OCI-LY7 (cell line): ENCODE data around the gene SNHG17. TPM values are rescaled to one million over a fixed set of nuclear protein-coding genes. Genes with fewer than 3 reads are reported as not detected.

Experiments used
- BruUV-seq: library from RNA; stranded (reverse); fragments of 400-500 nt; replicated peaks from 2 replicates; lab custom pipeline; 2021; lab: Mats Ljungman, UMichigan
- CTCF ChIA-PET: fragments of 300-600 bp; sonication (Branson Sonifier 250); formaldehyde crosslinking; loops from one replicate; lab custom pipeline; 2022; ENCODE audit warnings: antibody characterized with exemption; ENCODE audit not compliant: unreplicated experiment; lab: Charles Lee
- POLR2A ChIA-PET: fragments of 300-600 bp; sonication (Branson Sonifier 250); formaldehyde crosslinking; loops from one replicate; lab custom pipeline; 2022; ENCODE audit warnings: antibody characterized with exemption; lab: Charles Lee
- DNase-seq: peaks from one replicate; pipeline ENCODE4 v3.0.0-alpha.2; 2015; ENCODE audit warnings: low spot score
- H2AFZ ChIP-seq: fragments of 200-600 bp; sonication (generic), shearing (Covaris generic); 2 replicates; pipeline ENCODE4 v1.6.1; 2014; ENCODE audit warnings: mild to moderate bottlenecking, antibody characterized with exemption, low read length, moderate library complexity
- H3K27ac ChIP-seq: fragments of 200-600 bp; sonication (generic); 2 replicates; pipeline ENCODE4 v1.5.1; 2014; ENCODE audit warnings: mixed run types, low read depth, mild to moderate bottlenecking, moderate library complexity, low read length, inconsistent platforms; ENCODE audit not compliant: poor library complexity, severe bottlenecking
- H3K36me3 ChIP-seq: fragments of 200-600 bp; sonication (generic); 2 replicates; pipeline ENCODE4 v1.6.1; 2014; ENCODE audit warnings: mild to moderate bottlenecking, antibody characterized with exemption, low read length, moderate library complexity, mixed read lengths; ENCODE audit not compliant: insufficient read depth
- H3K4me1 ChIP-seq: fragments of 200-600 bp; sonication (generic); 2 replicates; pipeline ENCODE4 v1.5.1; 2014; ENCODE audit warnings: mild to moderate bottlenecking, low read length; ENCODE audit not compliant: insufficient read depth, poor library complexity, severe bottlenecking
- H3K4me2 ChIP-seq: fragments of 200-600 bp; sonication (generic); 2 replicates; pipeline ENCODE4 v1.6.1; 2014; ENCODE audit warnings: mild to moderate bottlenecking, low read length
- H3K4me3 ChIP-seq: fragments of 200-600 bp; sonication (generic); 2 replicates; pipeline ENCODE4 v1.5.1; 2014; ENCODE audit warnings: mild to moderate bottlenecking, low read depth, low read length; ENCODE audit not compliant: poor library complexity, severe bottlenecking
- H3K79me2 ChIP-seq: fragments of 200-600 bp; sonication (generic); 2 replicates; pipeline ENCODE4 v1.6.1; 2016; ENCODE audit warnings: low read depth, mild to moderate bottlenecking, low read length, moderate library complexity, mixed read lengths; ENCODE audit not compliant: insufficient read depth
- H3K9me2 ChIP-seq: fragments of 200-600 bp; sonication (generic); 2 replicates; pipeline ENCODE4 v1.6.1; 2016; ENCODE audit warnings: mild to moderate bottlenecking, low read length, mixed read lengths; ENCODE audit not compliant: insufficient read depth
- H3K9me3 ChIP-seq: fragments of 200-600 bp; sonication (generic); 2 replicates; pipeline ENCODE4 v1.6.1; 2014; ENCODE audit warnings: mild to moderate bottlenecking, mixed run types, low read length, mixed read lengths
- H4K20me1 ChIP-seq: fragments of 200-600 bp; sonication (generic); 2 replicates; pipeline ENCODE4 v1.6.1; 2014; ENCODE audit warnings: mild to moderate bottlenecking, antibody characterized with exemption, low read length, moderate library complexity, mixed read lengths; ENCODE audit not compliant: insufficient read depth
- EZH2phosphoT487 ChIP-seq: fragments of 200-600 bp; sonication (generic); IDR thresholded peaks from 2 replicates; pipeline ENCODE4 v1.6.1; 2018; ENCODE audit warnings: low read depth, borderline replicate concordance, mild to moderate bottlenecking, mixed run types, antibody characterized with exemption, low read length, moderate library complexity, mixed read lengths
- intact Hi-C: fragments of 100-400 bp; cut with micrococcal nuclease; formaldehyde crosslinking; loops from one replicate; pipeline ENCODE4 v1.10.0; 2022; ENCODE audit not compliant: unreplicated experiment
- total RNA-seq, 2 experiments: library from RNA; depleted of rRNA in 1 of 2; stranded (reverse); fragments of >200 nt in 1 of 2; shearing (Covaris generic) in 1 of 2; gene quantifications; 2 replicates each; pipeline ENCODE4 v1.2.3, GENCODE V29; 2014 to 2022
- TF ChIP-seq, protein P1 (sequence below): fragments of 200-600 bp; sonication (generic); conservative IDR thresholded peaks from 2 replicates; pipeline ENCODE4 v1.5.1; 2014; ENCODE audit warnings: mild to moderate bottlenecking, antibody characterized with exemption, low read length, moderate library complexity, mixed read lengths

Gene SNHG17
- total RNA-seq, 2 experiments from 2014 or later = 49.1 to 111 TPM

DNA sequence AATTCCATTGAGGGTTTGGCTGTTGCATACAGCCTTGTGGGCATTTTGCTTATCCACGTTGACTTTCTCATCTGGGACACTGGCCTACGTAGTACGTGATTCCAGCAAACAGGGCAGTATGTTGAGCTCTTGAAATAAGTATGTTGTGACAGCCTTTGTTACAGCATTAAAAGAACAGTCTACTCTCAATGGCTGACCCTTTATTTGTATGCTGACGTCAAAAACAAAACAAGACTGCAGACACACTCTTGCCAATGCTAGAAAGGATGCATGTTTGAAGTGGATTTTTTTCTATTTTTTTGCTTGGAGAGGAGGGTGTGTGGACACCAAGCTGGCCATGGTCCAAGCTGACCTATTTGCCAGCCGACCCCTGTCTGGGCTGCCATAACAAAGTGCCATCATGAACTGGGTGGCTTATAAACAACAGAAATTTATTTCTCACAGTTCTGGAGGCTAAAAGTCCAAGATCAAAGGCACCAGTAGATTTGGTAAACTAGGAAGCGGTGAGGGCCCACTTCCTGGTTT is 10.8 kb upstream of the SNHG17 start:
- H3K27ac ChIP-seq = no peak overlapping the region
- ChIA-PET CTCF (interaction anchor here (0.6 to 1.4 kb wide), 3 partner anchors 12 to 27 kb away, joined by 3 to 6 read pairs (median 3); partner anchors contain the start of gene RALGAPB), POLR2A (interaction anchor here (0.7 to 2.8 kb wide), 4 partner anchors 8 to 27 kb away, joined by 3 to 27 read pairs (median 6); partner anchors contain the start of genes RALGAPB and SNHG17)
- TF ChIP-seq EZH2phosphoT487 = no peak
- TF ChIP-seq, protein P1, sequence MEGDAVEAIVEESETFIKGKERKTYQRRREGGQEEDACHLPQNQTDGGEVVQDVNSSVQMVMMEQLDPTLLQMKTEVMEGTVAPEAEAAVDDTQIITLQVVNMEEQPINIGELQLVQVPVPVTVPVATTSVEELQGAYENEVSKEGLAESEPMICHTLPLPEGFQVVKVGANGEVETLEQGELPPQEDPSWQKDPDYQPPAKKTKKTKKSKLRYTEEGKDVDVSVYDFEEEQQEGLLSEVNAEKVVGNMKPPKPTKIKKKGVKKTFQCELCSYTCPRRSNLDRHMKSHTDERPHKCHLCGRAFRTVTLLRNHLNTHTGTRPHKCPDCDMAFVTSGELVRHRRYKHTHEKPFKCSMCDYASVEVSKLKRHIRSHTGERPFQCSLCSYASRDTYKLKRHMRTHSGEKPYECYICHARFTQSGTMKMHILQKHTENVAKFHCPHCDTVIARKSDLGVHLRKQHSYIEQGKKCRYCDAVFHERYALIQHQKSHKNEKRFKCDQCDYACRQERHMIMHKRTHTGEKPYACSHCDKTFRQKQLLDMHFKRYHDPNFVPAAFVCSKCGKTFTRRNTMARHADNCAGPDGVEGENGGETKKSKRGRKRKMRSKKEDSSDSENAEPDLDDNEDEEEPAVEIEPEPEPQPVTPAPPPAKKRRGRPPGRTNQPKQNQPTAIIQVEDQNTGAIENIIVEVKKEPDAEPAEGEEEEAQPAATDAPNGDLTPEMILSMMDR = no peak
- peaks cover 21% of the 10 kb centered on the region for H3K4me1 ChIP-seq
- peaks cover 27% of the 10 kb centered on the region for H3K36me3 ChIP-seq
- H3K79me2 ChIP-seq = peaks cover 14% of the 10 kb centered on the region; the same call in 1 of the 2 replicates
- H3K9me2 ChIP-seq = no peaks in the 10 kb centered on the region
- peak overlapping the region; percentile 69 for H2AFZ ChIP-seq
- DNase-seq = no peak
- H3K4me2 ChIP-seq = peak overlapping the region; percentile 19
- H3K4me3 ChIP-seq = peak overlapping the region; percentile 88
- BruUV-seq = no TSS peak
- H3K9me3 ChIP-seq = no peaks in the 10 kb centered on the region
- H4K20me1 ChIP-seq = no peaks in the 10 kb centered on the region
- intact Hi-C loops = loop anchor here (1.0 to 10.0 kb wide), 2 partner anchors 11 to 519 kb away; partner anchors contain the start of genes DHX35 and SNHG17

DNA sequence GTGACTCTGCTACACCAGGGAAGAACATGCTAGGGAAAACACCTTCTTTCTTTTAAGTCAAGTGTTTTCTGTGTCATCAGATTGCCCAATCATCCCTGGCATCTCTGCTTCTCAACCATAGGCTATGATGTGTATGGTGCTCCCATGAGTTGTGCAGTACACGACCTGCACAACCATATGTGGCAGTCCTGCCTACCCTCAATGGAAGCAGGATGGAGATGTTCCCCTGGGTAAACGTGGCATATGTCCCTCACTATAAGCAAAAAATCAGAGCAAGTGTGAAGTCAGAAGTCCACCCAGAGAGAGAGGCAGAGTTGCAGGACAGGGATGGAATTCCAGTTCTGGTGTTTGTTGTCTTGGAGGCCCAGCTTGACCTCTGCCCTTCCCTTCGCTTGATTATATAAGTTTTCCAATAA is 10.3 kb upstream of the SNHG17 start:
- CTCF ChIA-PET = interaction anchor here (1.1 to 1.4 kb wide), 2 partner anchors 11 to 27 kb away, joined by 3 to 6 read pairs; partner anchors contain the start of gene RALGAPB
- TF ChIP-seq, protein P1 = no peak
- no peak for TF ChIP-seq EZH2phosphoT487

More for the DNA sequence above, 10.3 kb upstream of the SNHG17 start:
- Histone ChIP-seq H3K27ac (no peak overlapping the region), H3K4me2 (no peak overlapping the region), H4K20me1 (no peaks in the 10 kb centered on the region), H3K9me2 (no peaks in the 10 kb centered on the region), H3K79me2 (peaks cover 14% of the 10 kb centered on the region; the same call in 1 of the 2 replicates), H3K4me1 (peaks cover 21% of the 10 kb centered on the region), H3K9me3 (no peaks in the 10 kb centered on the region), H3K4me3 (no peak overlapping the region), H2AFZ (peak overlapping the region; percentile 69; the same call in 1 of the 2 replicates), H3K36me3 (peaks cover 21% of the 10 kb centered on the region)
- DNase-seq = no peak
- intact Hi-C loops = loop anchor here (10.0 kb wide), 1 partner anchor 519 kb away; the partner anchor contains the start of gene DHX35
- POLR2A ChIA-PET = interaction anchor here (1.2 to 1.4 kb wide), 2 partner anchors 8 to 28 kb away, joined by 3 to 8 read pairs; partner anchors contain the start of gene RALGAPB
- BruUV-seq = no TSS peak
